Endothelial cell of umbilical vein (primary cell): ENCODE results near the gene TSPAN15. TPM values are rescaled to one million over a fixed set of nuclear protein-coding genes. Genes with fewer than 3 reads are reported as not detected.

ENCODE experiments used
- BruUV-seq: library from RNA; stranded (reverse); fragments of 400-500 nt; replicated peaks from 2 replicates; lab custom pipeline; 2021; lab: Mats Ljungman, UMichigan
- CTCF ChIA-PET: fragments of 300-600, 350-600 bp; sonication (Branson Sonifier 250); formaldehyde crosslinking; loops from one replicate; lab custom pipeline; 2021; ENCODE audit warnings: antibody characterized with exemption, inconsistent platforms; lab: Charles Lee
- POLR2A ChIA-PET: fragments of 300-600, 350-600 bp; sonication (Branson Sonifier 250); formaldehyde crosslinking; loops from one replicate; lab custom pipeline; 2021; ENCODE audit warnings: antibody characterized with exemption, inconsistent platforms; lab: Charles Lee
- DNase-seq: peaks from one replicate; pipeline ENCODE4 v3.0.0-alpha.2; 2011; ENCODE audit warnings: low read depth, low spot score
- FAIRE-seq: peaks from 2 replicates; lab custom pipeline; 2011; peaks lifted over from hg19 to GRCh38; lab: Jason Lieb, UNC
- H2AFZ ChIP-seq: 2 replicates; pipeline ENCODE4 v1.6.0; 2012; ENCODE audit warnings: low read depth, low read length, control low read depth, inconsistent platforms
- H3K27ac ChIP-seq: 2 replicates; pipeline ENCODE4 v1.5.1; 2011; ENCODE audit warnings: low read depth, mild to moderate bottlenecking, control low read depth, low read length, moderate library complexity; ENCODE audit not compliant: insufficient read depth
- H3K27me3 ChIP-seq, 2 experiments: 2 replicates each; pipeline versions ENCODE4 v1.6.0 to v1.6.1; 2011; ENCODE audit warnings: low read length in 2 of 2, mixed read lengths in 1 of 2; ENCODE audit not compliant: control insufficient read depth in 2 of 2, insufficient read depth in 2 of 2
- H3K36me3 ChIP-seq, 2 experiments: 2 replicates in 1 of 2; 3 replicates in 1 of 2; pipeline ENCODE4 v1.5.1; 2011; ENCODE audit warnings: low read length in 2 of 2, mild to moderate bottlenecking in 1 of 2, moderate library complexity in 1 of 2; ENCODE audit not compliant: control insufficient read depth in 2 of 2, insufficient read depth in 2 of 2; ENCODE audit errors: extremely low read depth in 1 of 2
- H3K4me1 ChIP-seq: 3 replicates; pipeline ENCODE4 v1.5.1; 2011; ENCODE audit warnings: mild to moderate bottlenecking, low read length; ENCODE audit not compliant: control insufficient read depth, insufficient read depth; ENCODE audit errors: extremely low read depth
- H3K4me2 ChIP-seq: 2 replicates; pipeline ENCODE4 v1.6.1; 2011; ENCODE audit warnings: low read length, control low read depth, mixed read lengths; ENCODE audit not compliant: insufficient read depth
- H3K4me3 ChIP-seq, 3 experiments: fragments of 200-600 bp in 1 of 3; sonication (generic), shearing (Covaris generic) in 1 of 3; replicated peaks in 1 of 3; 2 replicates each; pipeline ENCODE4 v1.5.1; 2011 to 2016; ENCODE audit warnings: control low read depth in 3 of 3, low read length in 3 of 3, mild to moderate bottlenecking in 2 of 3, inconsistent platforms in 1 of 3, low read depth in 1 of 3, moderate library complexity in 1 of 3; ENCODE audit not compliant: insufficient read depth in 1 of 3
- H3K79me2 ChIP-seq: 2 replicates; pipeline ENCODE4 v1.6.0; 2012; ENCODE audit warnings: low read length, inconsistent platforms; ENCODE audit not compliant: control insufficient read depth, insufficient read depth
- H3K9ac ChIP-seq: replicated peaks from 2 replicates; pipeline ENCODE3; 2011; ENCODE audit warnings: low read length, control low read depth; ENCODE audit not compliant: insufficient read depth; ENCODE audit errors: extremely low read depth
- H3K9me1 ChIP-seq: replicated peaks from 3 replicates; pipeline ENCODE4 v1.6.0; 2011; ENCODE audit warnings: mild to moderate bottlenecking, low read length; ENCODE audit not compliant: control insufficient read depth, insufficient read depth; ENCODE audit errors: extremely low read depth
- H3K9me3 ChIP-seq: replicated peaks from 2 replicates; pipeline ENCODE4 v1.5.1; 2012; ENCODE audit warnings: low read length, inconsistent platforms; ENCODE audit not compliant: control insufficient read depth, insufficient read depth
- H4K20me1 ChIP-seq: replicated peaks from 2 replicates; pipeline ENCODE3; 2011; ENCODE audit warnings: mild to moderate bottlenecking, low read length; ENCODE audit not compliant: control insufficient read depth, insufficient read depth; ENCODE audit errors: extremely low read depth
- EZH2 ChIP-seq: IDR thresholded peaks from 2 replicates; pipeline ENCODE4 v1.6.1; 2012; ENCODE audit warnings: borderline replicate concordance, low read depth, mild to moderate bottlenecking, moderate library complexity, low read length, inconsistent platforms; ENCODE audit not compliant: severe bottlenecking
- FOS ChIP-seq: IDR thresholded peaks from 2 replicates; pipeline ENCODE4 v1.6.1; 2011; ENCODE audit warnings: mild to moderate bottlenecking, low read length, moderate library complexity, borderline replicate concordance; ENCODE audit not compliant: insufficient read depth
- GATA2 ChIP-seq: IDR thresholded peaks from 2 replicates; pipeline ENCODE4 v1.7.0; 2011; ENCODE audit warnings: low read depth, mild to moderate bottlenecking, moderate library complexity, mixed read lengths, low read length; ENCODE audit not compliant: insufficient read length, insufficient read depth
- JUN ChIP-seq: IDR thresholded peaks from 2 replicates; pipeline ENCODE4 v1.6.1; 2011; ENCODE audit warnings: borderline replicate concordance, low read depth; ENCODE audit not compliant: insufficient read length, insufficient read depth
- MYC ChIP-seq: IDR thresholded peaks from one replicate; pipeline ENCODE4 v1.6.1; 2011; ENCODE audit warnings: mild to moderate bottlenecking, low read depth, low read length
- POLR2A ChIP-seq: IDR thresholded peaks from 2 replicates; pipeline ENCODE4 v1.6.1; 2012; ENCODE audit warnings: low read depth, mild to moderate bottlenecking, control low read depth, low read length
- POLR2AphosphoS5 ChIP-seq: IDR thresholded peaks from 2 replicates; pipeline ENCODE4 v1.6.1; 2012; ENCODE audit warnings: low read depth, mild to moderate bottlenecking, control low read depth, low read length, moderate library complexity; ENCODE audit not compliant: insufficient read depth
- dilution Hi-C: fragments of 300-500 bp; cut with MboI; formaldehyde crosslinking; loops from one replicate; pipeline ENCODE4 v1.15.0; 2019; ENCODE audit warnings: low sequenced_read_pairs; ENCODE audit not compliant: extremely low pct_ligation_motif_present
- intact Hi-C: fragments of 100-400 bp; cut with micrococcal nuclease; formaldehyde crosslinking; loops from one replicate; pipeline ENCODE4 v1.10.0; 2022
- polyA plus RNA-seq, 4 experiments: library from polyadenylated mRNA; depleted of rRNA in 3 of 4; stranded (reverse) in 3 of 4; unstranded in 1 of 4; fragments of >200 nt; gene quantifications; 2 replicates each; pipeline versions ENCODE4 v1.2.1 to v1.2.3, GENCODE V29; 2011 to 2012; ENCODE audit warnings: missing spikeins in 1 of 4
- total RNA-seq: library from RNA; stranded (reverse); gene quantifications from 2 replicates; pipeline ENCODE4 v1.2.3, GENCODE V29; 2021
- TF ChIP-seq, protein P1 (sequence below), 2 donors: IDR thresholded peaks; 1 replicate in 1 of 2; 2 replicates in 1 of 2; pipeline ENCODE4 v1.5.1; 2011; ENCODE audit warnings: low read length in 2 of 2, mild to moderate bottlenecking in 2 of 2, moderate library complexity in 2 of 2, control low read depth in 1 of 2, inconsistent platforms in 1 of 2, low read depth in 1 of 2; ENCODE audit not compliant: insufficient read depth in 1 of 2; ENCODE audit errors: extremely low read depth in 1 of 2
- TF ChIP-seq, protein P2 (sequence below): IDR thresholded peaks from 2 replicates; pipeline ENCODE4 v1.6.1; 2011; ENCODE audit not compliant: insufficient read depth, insufficient read length

The TSPAN15 gene
- total and polyA plus RNA-seq, 2 donors (not counting 3 experiments of a cell fraction or from before 2014, with no cell fraction given), result 78.4 to 189 TPM

DNA sequence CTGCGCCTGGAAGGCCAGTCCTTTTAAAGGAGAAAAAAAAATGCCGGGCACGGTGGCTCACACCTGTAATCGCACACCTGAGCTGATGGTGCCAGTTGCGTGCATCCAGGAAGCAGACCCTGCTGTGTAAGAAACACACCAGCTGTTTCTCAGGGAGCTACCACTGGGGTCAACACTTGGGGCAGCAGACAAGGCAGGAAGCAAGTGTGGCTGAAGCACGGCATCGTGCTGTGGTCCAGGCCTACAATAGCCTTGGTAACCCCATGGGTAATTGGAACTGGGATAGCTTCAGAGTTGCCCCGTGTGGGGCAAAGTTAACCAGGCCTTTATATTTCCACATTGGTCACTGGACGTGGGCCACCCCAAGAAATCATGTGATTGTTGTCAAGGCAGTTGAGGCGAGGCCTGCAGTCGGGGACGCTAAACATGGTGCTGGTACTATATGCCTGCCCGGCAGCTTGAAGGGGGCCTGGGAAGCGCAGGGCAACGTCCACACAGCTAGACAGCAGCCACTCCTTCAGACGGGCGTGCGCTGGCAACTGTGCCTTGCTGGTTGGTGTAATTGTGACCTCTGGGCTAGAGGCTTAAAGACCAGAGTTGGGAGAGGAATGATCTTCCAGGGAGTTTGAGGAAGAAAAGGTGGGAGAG is 32.0 kb upstream of the TSPAN15 start:
- H3K36me3 ChIP-seq, result no peaks in the 10 kb centered on the region
- H4K20me1 ChIP-seq, result no peaks in the 10 kb centered on the region
- FAIRE-seq (no peak), DNase-seq (no peak)
- no peak overlapping the region for H3K4me3 ChIP-seq
- TF ChIP-seq MYC (no peak), EZH2 (no peak), POLR2AphosphoS5 (no peak), GATA2 (no peak), FOS (no peak), POLR2A (no peak), JUN (no peak)
- TF ChIP-seq, protein P1, sequence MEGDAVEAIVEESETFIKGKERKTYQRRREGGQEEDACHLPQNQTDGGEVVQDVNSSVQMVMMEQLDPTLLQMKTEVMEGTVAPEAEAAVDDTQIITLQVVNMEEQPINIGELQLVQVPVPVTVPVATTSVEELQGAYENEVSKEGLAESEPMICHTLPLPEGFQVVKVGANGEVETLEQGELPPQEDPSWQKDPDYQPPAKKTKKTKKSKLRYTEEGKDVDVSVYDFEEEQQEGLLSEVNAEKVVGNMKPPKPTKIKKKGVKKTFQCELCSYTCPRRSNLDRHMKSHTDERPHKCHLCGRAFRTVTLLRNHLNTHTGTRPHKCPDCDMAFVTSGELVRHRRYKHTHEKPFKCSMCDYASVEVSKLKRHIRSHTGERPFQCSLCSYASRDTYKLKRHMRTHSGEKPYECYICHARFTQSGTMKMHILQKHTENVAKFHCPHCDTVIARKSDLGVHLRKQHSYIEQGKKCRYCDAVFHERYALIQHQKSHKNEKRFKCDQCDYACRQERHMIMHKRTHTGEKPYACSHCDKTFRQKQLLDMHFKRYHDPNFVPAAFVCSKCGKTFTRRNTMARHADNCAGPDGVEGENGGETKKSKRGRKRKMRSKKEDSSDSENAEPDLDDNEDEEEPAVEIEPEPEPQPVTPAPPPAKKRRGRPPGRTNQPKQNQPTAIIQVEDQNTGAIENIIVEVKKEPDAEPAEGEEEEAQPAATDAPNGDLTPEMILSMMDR (IDR thresholded peaks at IDR 0.05; ENCODE audit: extremely low read depth in 1 of 2, insufficient read depth in 1 of 2, low read depth in 1 of 2, low read length in 2 of 2), result no peak
- TF ChIP-seq, protein P2, sequence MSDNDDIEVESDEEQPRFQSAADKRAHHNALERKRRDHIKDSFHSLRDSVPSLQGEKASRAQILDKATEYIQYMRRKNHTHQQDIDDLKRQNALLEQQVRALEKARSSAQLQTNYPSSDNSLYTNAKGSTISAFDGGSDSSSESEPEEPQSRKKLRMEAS, result no peak
- H3K4me2 ChIP-seq, result no peak overlapping the region
- intact Hi-C loops, result no loop called here
- no peaks in the 10 kb centered on the region for H3K4me1 ChIP-seq
- no peaks in the 10 kb centered on the region for H3K9me3 ChIP-seq
- dilution Hi-C loops, result no loop called here
- POLR2A ChIA-PET, result no interaction called here
- no TSS peak for BruUV-seq
- H2AFZ ChIP-seq, result no peak overlapping the region
- CTCF ChIA-PET, result interaction anchor here (1.0 to 2.9 kb wide), 4 partner anchors 11 to 96 kb away, joined by 3 to 15 read pairs (median 12); no protein-coding TSS in a partner anchor
- H3K9me1 ChIP-seq, result no peaks in the 10 kb centered on the region
- peaks cover 0 to 1% of the 10 kb centered on the region in 2 experiments for H3K27me3 ChIP-seq
- no peak overlapping the region for H3K9ac ChIP-seq
- no peak overlapping the region for H3K27ac ChIP-seq
- H3K79me2 ChIP-seq, result no peaks in the 10 kb centered on the region
